Activated CD4-positive, alpha-beta T cell treated with anti-CD3 and anti-CD28 coated beads, Interleukin-2, amount 50 U/mL, for 4 hours (primary cell): ENCODE measurements around the gene LOX.

ENCODE experiments used
- DNase-seq, 2 experiments: peaks; one replicate each; pipeline ENCODE4 v3.0.0-alpha.2; 2020

The LOX gene

GRCh38 chr5:122050959-122051358, 27.1 kb downstream of the LOX start:
- DNase-seq: no peak

GRCh38 chr5:122040636-122041302, 37.3 kb downstream of the LOX start:
- DNase-seq: no peak

DNA sequence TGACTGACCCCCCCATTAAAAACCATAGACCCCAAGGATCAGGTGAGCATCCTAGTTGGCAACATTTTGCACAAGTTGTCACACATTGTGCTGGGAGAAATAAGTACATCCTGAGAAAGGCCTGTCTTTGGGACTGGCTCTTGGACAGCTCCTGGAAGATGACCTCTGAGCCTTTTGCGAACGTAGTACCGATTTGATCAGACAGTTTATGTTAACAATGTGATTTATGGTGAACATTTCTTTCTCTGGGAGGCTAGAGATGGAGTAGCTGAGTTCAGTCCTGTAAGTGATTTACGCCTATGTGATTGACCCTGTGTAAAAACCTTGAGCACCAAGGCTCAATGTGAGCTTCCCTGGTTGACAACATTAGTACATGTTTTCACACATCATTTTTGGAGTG, 41.7 kb downstream of the LOX start:
- DNase-seq: no peak

GRCh38 chr5:122035913-122036312, 42.1 kb downstream of the LOX start:
- no peak for DNase-seq

DNA sequence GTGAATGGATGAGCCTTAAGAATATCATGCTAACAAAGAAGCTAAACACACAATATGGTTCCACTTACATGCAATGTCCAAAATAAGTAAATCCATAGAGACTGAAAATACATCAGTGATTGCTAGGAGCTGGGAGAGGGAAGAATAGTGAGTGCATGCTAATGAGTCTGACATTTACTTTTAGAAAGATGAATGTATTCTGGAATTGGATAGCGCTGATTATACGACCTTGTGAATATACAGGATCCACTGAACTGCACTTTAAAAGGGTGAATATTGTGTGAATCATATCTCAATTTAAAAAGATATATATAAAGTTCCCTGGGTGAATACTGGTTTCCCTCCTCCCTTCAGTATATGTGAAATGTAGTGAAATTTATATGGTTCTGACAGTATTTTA, 46.2 kb downstream of the LOX start:
- DNase-seq: no peak

DNA sequence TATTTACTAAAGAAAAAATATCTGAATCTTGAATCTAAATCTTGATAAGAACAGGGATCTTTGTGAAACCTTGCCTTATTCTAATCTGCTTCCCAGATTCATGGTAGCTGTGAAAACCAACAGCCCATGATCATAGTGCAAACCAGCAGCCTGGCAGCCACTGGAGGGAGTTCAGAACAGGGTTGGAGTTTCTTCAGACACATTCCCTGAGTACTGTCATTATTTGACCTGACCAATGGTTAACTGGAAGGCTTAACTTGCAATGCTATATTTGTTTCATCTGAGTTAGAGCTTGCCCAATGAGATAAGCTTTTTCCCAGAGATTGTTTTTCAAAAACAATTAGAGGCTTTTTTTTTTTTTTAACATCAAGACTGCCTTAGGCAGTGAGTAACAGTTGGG, 47.8 kb downstream of the LOX start:
- no peak for DNase-seq

DNA sequence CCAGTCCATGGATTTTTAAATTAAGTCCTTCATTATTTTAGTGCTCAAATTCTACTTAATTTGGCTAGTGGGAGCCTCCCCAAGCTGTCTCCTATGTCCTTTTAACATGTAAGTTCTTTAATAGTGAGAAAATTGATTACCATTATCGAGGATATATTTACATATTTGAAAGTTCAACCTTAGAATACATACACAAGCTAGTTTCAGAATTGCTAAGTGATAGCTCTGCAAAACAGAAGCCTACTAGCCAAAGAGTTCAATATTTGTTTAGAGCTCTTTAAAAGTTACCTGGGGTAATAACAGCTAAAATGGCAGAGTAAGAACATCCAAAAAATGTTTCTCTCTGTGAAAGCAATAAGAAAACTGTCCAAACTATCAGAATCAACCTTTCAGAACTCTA, 48.2 kb downstream of the LOX start:
- no peak for DNase-seq

GRCh38 chr5:122022966-122023365, 55.1 kb downstream of the LOX start:
- no peak for DNase-seq

DNA sequence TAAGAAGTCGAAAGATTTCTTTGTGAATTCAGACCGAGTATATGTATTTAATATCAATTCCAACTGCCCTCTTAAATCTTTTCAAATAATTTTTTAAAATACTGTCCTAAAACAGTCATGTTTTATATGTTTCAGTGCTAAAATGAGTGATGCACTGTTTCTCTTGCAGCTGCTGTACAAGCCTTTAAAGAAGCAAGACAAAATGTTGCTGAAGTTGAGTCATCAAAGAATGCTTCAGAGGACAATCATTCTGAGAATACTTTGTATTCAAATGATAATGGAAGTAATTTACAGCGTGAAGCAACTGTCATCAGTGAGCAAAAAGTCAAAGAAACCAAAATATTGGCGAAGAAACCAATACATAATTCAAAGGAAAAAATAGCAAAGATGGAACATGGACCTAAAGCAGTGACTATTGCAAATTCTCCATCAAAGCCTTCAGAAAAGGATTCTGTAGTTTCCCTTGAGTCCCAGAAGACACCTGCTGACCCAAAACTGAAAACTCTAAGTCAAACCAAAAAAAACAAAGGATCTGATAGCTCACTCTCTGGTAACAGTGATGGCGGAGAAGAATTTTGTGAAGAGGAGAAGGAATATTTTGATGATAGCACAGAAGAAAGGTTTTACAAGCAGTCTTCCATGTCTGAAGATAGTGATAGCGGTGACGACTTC, 58.0 kb downstream of the LOX start:
- DNase-seq: no peak

- DNase-seq: no peak
Observed at GRCh38 chr5:122015471-122015870, 62.6 kb downstream of the LOX start.

- DNase-seq: no peak
Observed at GRCh38 chr5:122014236-122014935, 63.7 kb downstream of the LOX start.
